NCI-H1436 (cell line): ENCODE measurements around the gene TMEM26.

Source experiments
- DNase-seq: peaks from one replicate; lab custom pipeline; 2025; lab: John Stamatoyannopoulos, UW

The TMEM26 gene

DNA sequence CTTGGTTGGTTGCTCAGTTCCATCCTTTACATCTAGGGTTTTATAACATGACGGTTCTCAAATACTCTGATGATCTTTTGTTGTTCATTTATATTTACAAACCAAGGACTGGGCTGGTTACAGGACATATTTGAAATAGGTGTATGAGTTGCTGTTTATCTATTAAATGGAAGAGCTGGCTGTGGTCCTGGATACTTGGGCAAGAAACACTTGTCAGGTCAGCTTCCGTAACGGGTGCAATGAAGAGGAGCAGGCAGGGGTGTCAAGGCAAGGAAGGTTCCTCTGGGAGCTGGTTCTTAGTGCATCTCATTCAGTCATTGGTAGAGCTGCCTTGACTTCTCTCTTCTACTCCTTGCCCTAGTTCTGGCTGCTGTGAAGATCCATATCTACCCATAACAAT is 4.8 kb upstream of the TMEM26 start:
- no peak for DNase-seq

DNA sequence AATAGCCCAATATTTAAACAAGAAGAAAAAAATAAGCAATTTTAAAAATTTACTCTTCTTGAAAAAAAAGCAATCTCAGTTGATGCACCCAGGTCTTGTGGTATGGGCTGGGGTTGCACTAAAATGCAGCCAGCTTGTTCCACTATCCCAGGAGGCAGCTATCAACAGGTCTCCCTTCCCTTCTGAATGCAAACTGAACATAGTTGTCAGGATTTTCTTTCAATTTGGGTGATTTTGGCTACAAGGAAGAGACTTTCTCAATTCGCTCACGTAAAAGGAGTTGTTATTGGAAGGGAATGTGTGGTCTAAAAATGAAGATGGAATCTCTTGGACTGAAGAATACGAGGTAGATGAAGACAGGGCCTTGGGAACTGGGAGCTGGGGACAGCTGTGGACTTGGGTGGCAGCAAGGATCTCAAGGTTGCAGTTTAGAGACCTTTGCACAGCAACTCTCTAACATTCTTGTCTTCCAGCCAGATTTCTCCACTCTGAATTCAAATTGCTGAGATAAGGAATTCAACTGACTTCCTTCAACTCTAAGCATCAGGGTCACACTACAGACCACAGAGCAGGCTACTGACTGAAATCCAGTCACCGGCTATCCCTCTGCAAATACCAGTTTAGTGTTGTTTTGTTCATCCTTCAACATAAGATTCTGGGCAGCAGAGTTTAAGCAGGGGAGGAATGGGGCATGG is 3.1 kb upstream of the TMEM26 start:
- no peak for DNase-seq

DNA sequence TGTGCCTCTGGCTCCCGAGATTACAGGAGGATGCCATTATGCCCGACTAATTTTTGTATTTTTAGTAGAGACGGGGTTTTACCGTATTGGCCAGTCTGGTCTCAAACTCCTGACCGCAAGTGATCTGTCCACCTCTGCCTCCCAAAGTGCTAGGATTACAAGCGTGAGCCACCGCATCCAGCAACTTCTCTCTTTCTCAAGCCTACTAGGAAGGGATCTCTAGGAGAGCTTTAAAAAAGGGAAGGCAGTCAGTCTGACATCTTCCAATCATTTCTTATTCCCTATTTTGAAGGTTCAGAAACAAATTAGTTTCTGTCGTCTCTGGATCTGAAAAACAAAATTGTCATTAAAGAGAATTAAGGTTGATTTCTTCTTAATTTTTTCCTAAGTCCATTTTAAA is 2.5 kb upstream of the TMEM26 start:
- no peak for DNase-seq

DNA sequence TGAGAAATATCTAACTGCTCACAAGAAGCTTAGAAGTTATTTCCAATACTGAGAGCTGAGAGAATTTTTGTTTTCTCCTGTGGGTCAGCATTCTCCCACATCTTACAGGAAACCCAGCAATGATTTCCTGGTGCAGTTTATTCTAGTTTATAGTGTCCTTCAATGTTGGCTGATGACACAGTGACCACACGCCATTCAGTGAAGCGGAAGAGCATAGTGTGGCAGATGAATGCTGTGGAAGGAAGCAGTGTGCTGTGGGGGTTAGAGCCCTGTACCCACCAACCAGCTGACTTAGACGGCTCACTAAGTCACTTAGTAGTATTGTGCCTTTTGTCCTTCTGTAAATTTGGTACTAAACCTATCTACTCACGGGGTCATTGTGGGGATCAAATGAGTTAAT is 1.4 kb upstream of the TMEM26 start:
- DNase-seq, result no peak

DNA sequence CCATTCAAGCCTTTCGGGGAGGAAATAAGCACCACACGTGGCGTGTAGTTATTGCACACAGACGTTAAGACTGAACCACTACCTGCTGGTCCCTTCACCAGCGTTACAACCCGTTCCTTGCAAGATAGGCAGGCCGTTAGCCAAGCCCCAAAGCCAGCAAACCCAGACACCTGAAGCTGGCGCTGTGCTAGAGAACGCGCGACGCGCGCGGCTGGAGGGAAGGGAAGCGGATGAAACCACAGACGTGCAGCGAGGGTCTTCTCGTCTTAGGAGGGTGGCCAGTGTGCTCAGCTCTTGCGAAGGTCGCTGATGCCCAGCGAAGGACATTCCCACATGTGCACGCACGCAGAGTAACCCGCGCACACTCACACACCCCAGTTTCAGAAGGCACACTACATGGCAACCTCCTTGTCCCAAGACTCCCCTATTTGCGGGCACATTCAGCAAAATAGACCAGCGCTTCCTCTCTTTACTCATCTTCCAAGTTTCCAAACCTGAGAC is 980 bp downstream of the TMEM26 start:
- no peak for DNase-seq

DNA sequence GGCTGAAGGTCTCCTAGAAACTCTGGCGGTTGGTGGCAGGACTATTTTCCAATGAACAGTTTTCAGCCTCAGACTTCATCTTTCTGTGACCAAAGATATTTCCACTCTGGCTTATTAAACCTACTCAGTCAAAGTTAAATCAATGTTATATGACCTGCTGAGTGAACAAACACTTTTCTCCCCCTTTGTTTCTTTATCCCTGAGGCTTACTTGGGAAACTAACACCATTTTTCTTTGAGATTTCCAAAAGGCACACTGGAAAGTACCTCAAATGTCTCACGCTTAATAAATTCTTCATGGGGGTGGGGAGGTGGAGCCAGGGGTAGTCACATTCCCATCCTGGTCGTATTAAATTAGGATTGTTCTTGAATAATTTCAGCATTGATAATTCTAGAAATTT is 1.8 kb downstream of the TMEM26 start:
- DNase-seq, result no peak

DNA sequence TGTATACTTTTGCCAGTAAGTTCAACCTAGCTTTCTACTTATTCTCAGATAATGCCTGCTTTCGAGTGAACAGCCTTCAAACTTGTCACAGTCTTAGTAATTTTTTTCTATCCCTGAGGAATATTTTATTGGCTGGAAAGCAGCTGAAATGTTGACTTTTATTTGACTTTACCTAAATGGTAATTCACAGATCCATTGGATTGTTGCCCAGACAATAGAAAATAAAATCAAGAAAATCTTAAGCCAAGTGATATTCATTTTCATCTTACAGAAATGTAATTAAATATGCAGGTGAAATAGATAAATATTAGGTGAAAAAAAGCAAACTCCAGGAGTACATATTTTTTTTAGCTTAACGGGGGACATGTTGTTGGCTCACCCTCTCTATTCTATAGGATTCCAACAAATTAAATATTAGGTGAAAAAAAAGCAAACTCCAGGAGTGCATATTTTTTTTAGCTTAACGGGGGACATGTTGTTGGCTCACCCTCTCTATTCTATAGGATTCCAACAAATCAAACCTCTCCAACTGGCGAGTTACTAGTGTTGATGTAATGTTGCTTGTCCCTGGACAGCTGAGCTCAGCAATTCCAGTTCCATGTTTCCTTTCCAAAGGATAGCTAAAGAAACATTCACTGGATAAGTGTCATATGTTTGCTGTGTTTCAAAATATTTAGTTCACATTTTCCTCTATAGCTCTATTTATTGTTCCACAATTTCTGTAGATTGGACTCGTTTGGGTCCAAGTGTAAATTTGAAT is 4.2 kb downstream of the TMEM26 start:
- DNase-seq, result no peak

DNA sequence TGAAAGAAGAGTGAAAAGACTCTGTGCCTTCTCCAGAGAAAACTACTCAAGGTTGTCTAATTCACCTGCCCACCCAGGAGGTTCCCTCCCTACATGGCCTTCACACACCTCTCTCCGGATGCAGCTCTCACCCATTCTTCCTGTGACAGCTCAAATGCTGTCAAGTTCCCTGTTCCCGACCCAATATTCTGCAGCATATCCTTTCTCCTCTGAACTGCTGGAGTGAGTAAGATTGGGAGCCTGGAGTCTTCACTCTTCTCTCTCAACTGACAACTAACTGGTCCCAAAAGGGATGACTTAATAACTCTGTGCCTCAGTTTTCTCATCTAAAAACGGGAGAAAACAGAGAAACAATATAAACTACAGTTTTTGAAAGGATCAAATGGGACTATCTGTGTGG is 5.1 kb downstream of the TMEM26 start:
- DNase-seq, result no peak

DNA sequence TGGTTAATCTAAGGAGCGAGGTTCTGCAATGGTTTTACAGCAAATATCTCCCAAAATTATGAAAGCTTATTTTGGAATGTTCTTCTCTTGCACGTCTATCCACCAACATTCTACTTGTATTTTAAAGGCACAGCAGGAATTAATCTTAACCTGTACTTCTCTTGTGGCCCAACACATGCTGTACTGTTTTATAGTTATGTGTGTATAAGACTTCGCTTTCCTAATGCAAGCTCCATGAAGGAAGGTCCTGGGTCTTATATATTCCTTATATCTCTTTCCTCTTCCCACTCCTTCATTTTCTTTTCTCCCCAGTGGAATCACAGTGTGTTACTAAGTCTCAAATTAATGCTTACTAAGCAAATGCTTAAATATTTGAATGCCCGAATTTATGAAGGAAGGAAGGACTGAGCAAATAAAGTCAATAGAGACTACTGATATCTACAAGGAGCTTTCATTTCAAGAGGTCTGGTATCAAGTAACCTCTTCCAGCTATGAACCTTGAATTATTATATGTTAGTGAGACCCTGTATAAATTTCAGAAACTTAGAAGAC is 14.0 kb downstream of the TMEM26 start:
- no peak for DNase-seq

DNA sequence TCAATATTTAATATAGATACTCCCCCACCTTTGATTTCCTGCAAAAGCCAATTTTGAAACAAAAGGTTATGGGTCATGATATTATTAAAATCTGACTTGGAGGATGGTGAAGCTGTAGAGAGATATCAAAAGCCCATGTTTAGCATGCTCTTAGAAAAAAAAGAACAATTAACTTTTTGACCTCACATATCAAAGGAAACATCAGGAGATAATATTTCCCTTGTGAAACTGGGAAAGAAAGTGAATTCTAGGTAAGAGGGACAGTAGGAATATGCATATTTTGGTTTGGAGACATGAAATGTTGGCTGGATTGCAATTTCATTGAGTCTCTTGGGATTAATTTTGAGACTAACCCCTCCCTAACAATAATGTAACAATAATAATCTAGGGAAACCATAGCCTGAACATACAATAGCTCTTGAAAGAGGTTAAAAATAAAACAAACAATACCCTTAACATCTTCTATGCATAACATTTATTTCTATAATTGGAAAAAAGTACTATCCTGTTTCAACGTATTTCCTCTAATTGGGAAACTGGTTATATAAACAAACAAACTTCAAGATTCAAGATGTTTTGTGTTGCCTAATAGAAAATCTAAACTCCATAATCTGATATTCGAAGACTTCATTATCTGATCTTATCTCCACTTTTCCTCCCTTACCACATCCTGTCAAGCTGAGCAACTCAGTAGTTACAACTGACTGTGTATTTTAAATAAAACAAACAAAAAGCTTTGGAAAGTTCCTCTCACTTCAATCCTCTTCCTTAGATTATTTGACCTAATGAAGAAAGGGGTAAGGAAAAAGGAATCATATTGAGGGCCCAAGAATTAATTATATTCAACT is 14.8 kb downstream of the TMEM26 start:
- DNase-seq, result no peak

DNA sequence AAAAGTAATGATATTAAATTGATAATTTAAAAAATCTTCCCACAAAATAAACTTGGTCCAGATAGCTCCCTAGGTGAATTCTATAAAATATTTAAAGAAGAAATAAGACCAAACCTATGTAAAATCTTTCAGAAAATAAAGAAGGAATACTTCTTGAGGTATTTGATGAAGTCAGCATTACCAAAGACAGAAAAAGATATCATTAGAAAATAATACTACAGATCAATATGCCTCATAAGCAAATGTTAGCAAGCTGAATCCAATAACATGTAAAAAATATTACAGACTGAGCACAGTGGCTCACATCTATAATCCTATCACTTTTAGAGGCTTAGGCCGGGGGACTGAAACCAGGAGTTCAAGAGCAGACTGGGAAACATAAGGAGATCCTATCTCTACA is 30.0 kb downstream of the TMEM26 start:
- DNase-seq, result no peak

DNA sequence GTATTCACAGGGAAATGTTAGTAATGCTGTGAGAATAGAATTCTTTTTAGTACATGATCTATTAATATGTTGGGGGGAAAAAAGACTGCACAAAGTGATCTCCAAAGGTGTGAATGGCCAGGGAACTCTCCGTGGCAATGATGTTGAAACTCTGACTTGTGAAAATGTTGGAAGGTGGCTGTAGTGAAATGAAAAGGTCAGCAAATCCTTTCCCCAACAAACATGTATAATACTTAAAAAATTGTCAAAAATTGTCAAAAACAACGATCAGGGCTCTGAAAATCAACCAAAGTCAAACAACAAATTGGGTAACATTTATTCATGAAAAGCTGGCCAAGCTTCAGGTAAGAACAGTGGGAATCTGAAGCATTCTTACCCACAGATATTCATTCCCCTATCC is 35.5 kb downstream of the TMEM26 start:
- DNase-seq, result no peak

DNA sequence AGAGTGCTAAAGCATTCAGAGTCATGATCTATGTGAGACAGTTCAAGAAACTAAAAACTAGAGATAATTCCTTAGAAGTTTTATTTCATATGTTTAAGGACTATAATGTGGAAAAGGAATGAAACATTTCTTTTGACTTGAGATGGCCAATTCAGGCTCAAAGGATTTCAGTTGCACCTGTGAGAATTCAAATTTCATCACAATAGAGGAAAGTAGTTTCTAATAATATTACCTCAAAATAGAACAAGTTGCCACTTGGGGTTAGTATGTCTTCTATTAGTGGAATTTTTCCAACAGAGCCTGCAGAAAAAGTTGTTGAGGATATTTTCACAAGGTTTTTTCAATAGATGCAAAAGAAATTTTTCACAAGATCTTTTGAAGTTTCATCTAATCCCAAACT is 37.4 kb downstream of the TMEM26 start:
- no peak for DNase-seq

DNA sequence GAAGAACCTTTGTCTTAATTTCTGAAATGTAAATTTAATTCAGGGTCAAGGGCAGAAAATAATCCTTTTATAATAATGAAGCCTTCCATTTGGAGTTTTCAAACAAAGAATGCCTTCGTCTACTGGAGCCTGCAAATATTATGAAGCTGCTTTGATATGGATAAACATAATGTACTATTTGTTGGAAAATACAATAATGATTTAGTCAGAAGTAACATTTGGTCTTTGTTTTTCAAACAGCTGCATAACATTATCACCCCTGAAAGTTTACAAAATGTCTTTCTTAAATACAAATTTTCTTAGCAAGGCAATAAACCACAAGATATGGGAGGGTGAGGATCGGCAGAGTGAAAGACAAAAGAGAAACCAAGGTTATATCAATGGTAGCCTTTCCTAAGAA is 41.5 kb downstream of the TMEM26 start:
- no peak for DNase-seq

DNA sequence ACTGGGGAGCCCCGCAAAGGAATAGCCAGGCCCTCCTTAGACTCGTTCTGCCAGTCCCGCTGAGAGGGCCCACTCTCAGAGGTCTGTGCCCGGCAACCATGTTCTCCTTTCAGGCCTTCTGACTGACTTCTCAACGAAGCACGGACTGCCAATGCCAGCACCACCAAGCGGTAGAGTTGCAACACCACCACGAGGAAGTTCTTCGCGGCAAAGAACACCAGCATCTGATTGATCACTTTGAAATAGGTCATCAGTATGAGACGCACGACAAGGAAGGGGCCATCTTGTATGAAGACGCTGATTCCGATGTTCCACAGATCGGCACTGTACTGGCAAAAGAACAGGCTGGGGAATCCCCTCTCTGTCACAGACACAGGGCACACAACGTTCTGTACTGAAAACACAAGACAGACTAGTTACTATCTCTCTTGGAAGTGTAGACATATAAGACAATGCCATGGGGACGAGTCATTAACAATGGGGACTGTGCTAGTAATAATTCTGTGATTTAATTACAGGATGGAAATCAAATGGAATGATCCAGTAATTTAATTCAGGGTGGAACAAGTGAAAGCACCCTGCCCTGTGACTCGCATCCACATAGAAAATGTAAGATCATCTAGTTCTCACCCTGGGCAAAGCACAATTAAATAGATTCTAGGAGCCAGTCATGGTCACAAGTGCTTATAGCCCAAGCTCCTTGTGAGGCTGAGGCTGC is 42.7 kb downstream of the TMEM26 start:
- DNase-seq, result no peak

DNA sequence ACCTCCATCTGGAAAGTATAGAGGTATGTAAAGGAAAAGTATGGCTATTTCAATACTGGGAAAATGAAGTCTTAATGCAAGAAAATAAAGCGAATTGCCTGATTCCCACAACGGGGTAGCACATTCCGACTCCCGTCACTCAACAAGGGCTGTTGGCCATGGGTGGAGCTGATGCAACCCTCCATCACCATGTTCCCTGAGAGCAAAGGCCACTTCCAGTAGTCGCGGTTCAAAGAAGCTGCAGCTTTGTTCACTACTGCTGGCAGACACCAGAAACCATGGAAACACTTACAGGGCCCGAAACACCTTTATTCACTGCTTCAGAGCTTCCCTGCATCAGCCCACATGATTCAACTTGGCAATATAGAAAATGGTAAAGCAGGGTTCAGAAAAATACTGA is 44.0 kb downstream of the TMEM26 start:
- no peak for DNase-seq

DNA sequence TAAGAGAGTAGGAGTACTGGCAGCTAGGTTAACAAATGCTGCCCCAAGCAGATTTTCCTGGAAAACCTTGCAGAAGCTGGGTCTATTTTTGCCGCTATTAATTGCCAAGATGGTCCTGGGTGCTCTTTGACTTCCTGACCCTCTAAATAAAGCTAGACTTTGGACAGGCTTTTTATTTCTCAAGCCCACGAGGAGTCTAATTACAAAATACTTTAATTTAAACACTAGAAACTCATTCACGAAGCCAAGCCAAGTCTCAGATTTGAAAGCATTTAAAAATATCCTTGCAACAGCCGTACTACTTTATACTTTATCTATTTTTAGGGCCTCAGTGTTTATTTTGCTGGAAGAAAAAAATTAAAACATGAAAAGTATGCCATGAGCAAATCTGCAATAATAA is 45.1 kb downstream of the TMEM26 start:
- DNase-seq, result no peak

DNA sequence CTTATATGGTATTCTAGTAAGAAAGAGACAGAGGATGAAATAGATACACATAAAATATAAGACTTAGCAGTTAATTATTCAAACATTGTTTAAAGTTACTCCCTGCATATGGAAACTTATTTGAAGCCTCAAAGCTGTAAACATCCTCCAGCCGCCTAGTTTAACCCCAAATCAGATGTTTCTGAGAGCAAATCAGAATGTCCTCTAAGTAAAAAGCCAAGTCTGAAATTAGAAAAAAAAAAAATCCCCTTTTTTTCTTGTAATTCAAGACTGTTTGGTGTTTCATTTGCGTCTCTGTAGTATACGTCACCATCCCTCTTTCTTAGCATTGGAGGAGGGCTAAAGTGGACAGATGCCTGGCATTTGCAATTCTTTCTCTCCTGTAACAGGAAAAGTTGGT is 46.4 kb downstream of the TMEM26 start:
- no peak for DNase-seq

DNA sequence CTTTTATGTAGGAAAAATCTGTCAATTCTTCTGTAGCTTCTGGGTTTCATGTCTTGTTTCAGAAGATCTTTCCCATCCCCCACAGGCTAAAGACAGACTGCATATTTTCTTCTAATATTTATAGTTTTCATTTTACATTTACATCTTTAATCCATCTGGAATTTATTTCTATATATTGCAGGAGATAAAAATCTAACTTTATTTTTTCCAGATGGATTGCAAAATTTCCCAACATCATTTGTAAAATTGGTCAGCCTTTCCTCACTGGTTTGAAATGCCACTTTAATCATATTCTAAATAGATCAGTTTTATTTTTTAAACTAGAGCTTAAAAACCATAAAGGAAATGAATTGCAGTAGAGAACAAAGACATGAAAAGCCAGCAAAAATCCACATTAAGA is 46.9 kb downstream of the TMEM26 start:
- DNase-seq, result no peak

DNA sequence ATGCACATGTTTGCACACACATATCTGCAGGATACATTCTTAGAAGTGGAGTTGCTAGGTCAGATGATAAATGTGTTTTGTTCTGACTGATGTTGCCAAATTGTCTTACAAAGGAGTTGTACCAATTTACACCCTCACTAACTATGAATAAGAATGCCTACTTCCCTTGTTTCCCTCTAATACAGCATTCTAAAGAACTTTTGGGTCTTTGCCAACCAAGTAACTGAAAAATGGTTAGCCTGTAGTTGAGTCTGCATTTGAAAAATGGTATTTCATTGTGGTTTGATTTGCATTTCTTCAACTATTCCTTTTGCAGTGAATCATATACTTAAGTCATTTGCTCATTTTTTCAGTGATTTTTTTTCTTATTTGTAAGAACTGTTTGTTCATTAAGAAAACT is 48.4 kb downstream of the TMEM26 start:
- DNase-seq, result no peak

DNA sequence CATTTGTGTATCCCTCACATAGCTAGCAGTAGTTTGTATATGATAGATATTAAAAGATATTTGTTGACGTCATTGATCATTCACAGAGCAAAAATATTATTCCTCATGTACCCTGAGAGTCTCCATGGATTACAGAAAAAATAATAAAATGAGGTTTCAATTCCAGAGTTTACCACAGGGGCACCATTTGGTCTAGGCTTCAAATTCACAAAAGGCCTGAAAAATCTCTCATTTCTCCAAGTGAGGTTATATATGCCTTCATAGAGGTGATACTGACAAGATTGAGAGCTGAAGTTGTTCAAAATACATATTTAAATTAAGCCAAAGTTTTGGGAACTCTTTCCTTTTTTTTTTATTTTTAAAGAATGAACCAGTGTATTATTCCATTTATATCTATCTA is 52.7 kb downstream of the TMEM26 start:
- DNase-seq, result no peak

DNA sequence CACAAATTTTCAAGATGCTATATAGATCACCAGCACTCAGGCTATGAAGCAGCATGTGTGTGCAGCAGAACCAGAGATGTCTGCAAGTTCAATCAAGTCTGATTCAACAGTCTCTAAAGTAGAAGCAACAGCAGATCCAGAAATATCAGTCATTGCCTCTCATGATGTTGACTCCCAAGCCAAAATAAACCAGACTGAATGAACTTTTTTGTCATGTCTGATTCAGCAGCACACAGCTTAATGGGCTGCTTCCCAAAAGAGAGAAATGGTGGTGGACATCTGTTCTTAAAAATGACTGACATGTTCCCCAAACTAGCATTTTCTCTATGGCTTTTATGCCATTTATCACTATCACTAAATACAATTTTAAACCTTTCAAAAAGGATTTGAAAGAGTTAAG is 53.8 kb downstream of the TMEM26 start:
- DNase-seq, result no peak
